ENCODE results near the gene CAMTA1.

CAMTA1 gene

GRCh38 chr1:7516341-7516740 is 731.1 kb downstream of the CAMTA1 start:
- H3K4me3 ChIP-seq (ENCODE audit: control insufficient read depth, low read depth, low read length) = no peak overlapping the region
- DNase-seq (ENCODE audit: low read depth) = no peak
- TF ChIP-seq, protein P1, sequence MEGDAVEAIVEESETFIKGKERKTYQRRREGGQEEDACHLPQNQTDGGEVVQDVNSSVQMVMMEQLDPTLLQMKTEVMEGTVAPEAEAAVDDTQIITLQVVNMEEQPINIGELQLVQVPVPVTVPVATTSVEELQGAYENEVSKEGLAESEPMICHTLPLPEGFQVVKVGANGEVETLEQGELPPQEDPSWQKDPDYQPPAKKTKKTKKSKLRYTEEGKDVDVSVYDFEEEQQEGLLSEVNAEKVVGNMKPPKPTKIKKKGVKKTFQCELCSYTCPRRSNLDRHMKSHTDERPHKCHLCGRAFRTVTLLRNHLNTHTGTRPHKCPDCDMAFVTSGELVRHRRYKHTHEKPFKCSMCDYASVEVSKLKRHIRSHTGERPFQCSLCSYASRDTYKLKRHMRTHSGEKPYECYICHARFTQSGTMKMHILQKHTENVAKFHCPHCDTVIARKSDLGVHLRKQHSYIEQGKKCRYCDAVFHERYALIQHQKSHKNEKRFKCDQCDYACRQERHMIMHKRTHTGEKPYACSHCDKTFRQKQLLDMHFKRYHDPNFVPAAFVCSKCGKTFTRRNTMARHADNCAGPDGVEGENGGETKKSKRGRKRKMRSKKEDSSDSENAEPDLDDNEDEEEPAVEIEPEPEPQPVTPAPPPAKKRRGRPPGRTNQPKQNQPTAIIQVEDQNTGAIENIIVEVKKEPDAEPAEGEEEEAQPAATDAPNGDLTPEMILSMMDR (conservative IDR thresholded peaks at IDR 0.05; ENCODE audit: control insufficient read depth, insufficient read depth, low read depth, low read length) = no peak

DNA sequence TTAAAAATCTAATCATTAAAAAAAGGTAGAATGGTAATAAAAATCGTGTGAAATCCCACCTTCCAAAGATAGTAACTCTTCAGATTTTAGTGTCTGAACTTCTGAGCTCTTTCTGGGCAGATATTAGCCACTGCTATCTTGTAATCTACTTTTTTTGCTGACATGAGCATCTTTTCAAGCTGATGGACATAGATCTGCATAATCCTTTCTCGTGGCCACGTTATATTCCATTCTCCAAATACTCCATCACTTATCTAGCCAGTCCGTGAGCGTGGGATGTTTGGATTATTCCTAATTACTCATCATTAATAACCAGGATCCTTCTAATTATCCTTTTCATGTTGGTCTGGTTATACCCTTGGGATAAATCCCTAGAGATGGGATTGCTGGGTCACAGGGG is 731.7 kb downstream of the CAMTA1 start:
- DNase-seq (ENCODE audit: low read depth) = no peak
- TF ChIP-seq, protein P1 (conservative IDR thresholded peaks at IDR 0.05; ENCODE audit: control insufficient read depth, insufficient read depth, low read depth, low read length) = no peak
- no peak overlapping the region for H3K4me3 ChIP-seq (ENCODE audit: control insufficient read depth, low read depth, low read length)

GRCh38 chr1:7517611-7518330 is 732.5 kb downstream of the CAMTA1 start:
- no peak for DNase-seq (ENCODE audit: low read depth)
- no peak overlapping the region for H3K4me3 ChIP-seq (ENCODE audit: control insufficient read depth, low read depth, low read length)
- TF ChIP-seq, protein P1 (conservative IDR thresholded peaks at IDR 0.05; ENCODE audit: control insufficient read depth, insufficient read depth, low read depth, low read length) = no peak

DNA sequence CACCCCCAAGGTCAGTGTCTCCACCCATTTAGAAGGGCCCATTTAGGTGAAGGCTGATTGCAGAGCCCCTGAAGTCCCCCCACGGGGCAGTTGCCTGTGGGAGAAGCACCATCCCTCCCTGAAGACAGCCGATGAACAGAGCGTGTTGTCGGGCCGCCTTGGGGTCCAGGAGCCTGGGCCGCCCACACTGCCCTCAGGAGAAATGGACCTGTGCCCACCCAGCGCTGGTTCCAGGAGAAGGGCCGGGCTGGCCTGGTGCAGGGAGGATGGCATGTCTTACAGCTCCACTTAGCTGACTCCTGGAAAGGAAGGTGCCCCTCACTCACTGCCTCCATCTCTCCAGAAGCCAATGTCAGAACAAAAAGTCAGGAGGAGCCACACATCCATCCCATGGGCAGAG is 733.2 kb downstream of the CAMTA1 start:
- H3K4me3 ChIP-seq (ENCODE audit: control insufficient read depth, low read depth, low read length) = no peak overlapping the region
- TF ChIP-seq, protein P1 (conservative IDR thresholded peaks at IDR 0.05; ENCODE audit: control insufficient read depth, insufficient read depth, low read depth, low read length) = no peak
- no peak for DNase-seq (ENCODE audit: low read depth)

- DNase-seq (ENCODE audit: low read depth) = no peak
These were observed 734.1 kb downstream of the CAMTA1 start for GRCh38 chr1:7519181-7519860.

DNA sequence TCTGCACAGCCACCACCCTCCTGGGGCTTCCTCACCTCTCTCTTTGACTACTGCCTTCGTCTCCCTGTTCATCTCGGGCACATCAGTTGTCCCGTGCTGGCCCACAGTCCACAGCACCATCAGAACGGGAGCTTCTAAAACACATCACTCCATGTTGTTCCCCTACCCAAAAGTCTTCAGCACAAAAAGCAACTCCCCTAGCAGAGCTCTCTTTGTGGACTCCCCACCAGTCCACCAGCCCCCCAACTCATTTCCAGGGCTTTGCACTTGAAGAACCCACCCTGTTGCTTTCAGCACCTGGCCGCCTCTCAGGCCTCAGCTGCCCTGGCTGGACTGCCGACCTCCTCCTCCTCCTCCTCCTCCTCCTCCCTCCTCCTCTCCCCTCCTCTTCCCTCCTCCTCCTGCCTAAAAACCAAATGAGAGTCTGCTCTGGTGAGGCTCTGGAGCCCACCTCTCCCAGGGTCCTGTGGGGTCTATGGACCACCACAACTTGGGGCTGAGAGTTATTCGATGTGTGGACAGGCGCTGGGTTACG is 734.7 kb downstream of the CAMTA1 start:
- H3K4me3 ChIP-seq (ENCODE audit: control insufficient read depth, low read depth, low read length) = no peak overlapping the region
- TF ChIP-seq, protein P1 (conservative IDR thresholded peaks at IDR 0.05; ENCODE audit: control insufficient read depth, insufficient read depth, low read depth, low read length) = no peak
- DNase-seq (ENCODE audit: low read depth) = no peak

More at GRCh38 chr1:7519181-7519860, 734.1 kb downstream of the CAMTA1 start:
- TF ChIP-seq, protein P1 (conservative IDR thresholded peaks at IDR 0.05; ENCODE audit: control insufficient read depth, insufficient read depth, low read depth, low read length) = no peak
- no peak overlapping the region for H3K4me3 ChIP-seq (ENCODE audit: control insufficient read depth, low read depth, low read length)

Measured in fibroblast of mammary gland (primary cell).